ENCODE results near the gene NDEL1. TPM values are rescaled to one million over a fixed set of nuclear protein-coding genes. Genes with fewer than 3 reads are reported as not detected.
A peak's percentile ranks its signal among the peaks of the same experiment; 100 is the strongest.

Gene NDEL1
- polyA plus RNA-seq, 3 donors: 29.8 to 58.3 (median 39.7) TPM

- H3K36me3 ChIP-seq (replicated peaks in 1 of 2; ENCODE audit: control insufficient read depth in 1 of 2, insufficient read depth in 2 of 2, low read length in 2 of 2): peaks cover 71 to 98% of the 10 kb centered on the region in 2 donors
- WGBS (ENCODE audit: insufficient coverage): no CpG with 5 or more reads among the region's 3 CpGs
- Mint-ChIP-seq H3K27me3 (ENCODE audit: low read depth in 3 of 3) (no peaks in the 10 kb centered on the region), H3K4me1 (no peaks in the 10 kb centered on the region), H3K27ac (no peak overlapping the region), H3K9me3 (no peaks in the 10 kb centered on the region), H3K4me3 (no peak overlapping the region), H3K36me3 (peaks cover 83 to 94% of the 10 kb centered on the region in 2 donors)
- no peak overlapping the region for H3K4me2 ChIP-seq (replicated peaks; ENCODE audit: extremely low read depth, low read length, poor library complexity, severe bottlenecking)
- H2AFZ ChIP-seq (ENCODE audit: insufficient read depth, low read depth, low read length, poor library complexity, severe bottlenecking): no peak overlapping the region
- no peak overlapping the region for H3K9ac ChIP-seq (ENCODE audit: insufficient read depth, low read length, poor library complexity, severe bottlenecking)
- H3K9me3 ChIP-seq (replicated peaks in 1 of 2; ENCODE audit: control insufficient read depth in 1 of 2, insufficient read depth in 1 of 2, low read length in 2 of 2): no peaks in the 10 kb centered on the region
- no peaks in the 10 kb centered on the region for H3K27me3 ChIP-seq (ENCODE audit: control insufficient read depth in 2 of 2, insufficient read depth in 2 of 2, low read length in 2 of 2)
- intact Hi-C loops (cut with micrococcal nuclease): no loop called here
- no peak overlapping the region for H3K27ac ChIP-seq (ENCODE audit: low read depth in 1 of 2, low read length in 2 of 2)
- TF ChIP-seq CTCF (IDR thresholded peaks at IDR 0.05): no peak
- no peak for DNase-seq
- H4K20me1 ChIP-seq (ENCODE audit: insufficient read depth, low read length): peaks cover 83% of the 10 kb centered on the region
- H3K4me3 ChIP-seq (replicated peaks in 1 of 3; ENCODE audit: low read depth in 2 of 3, low read length in 3 of 3): no peak overlapping the region
- H3K4me1 ChIP-seq (ENCODE audit: control insufficient read depth in 1 of 2, insufficient read depth in 2 of 2, low read length in 2 of 2): no peaks in the 10 kb centered on the region
- H3K79me2 ChIP-seq (ENCODE audit: insufficient read depth, low read length): peaks cover 24% of the 10 kb centered on the region
Observed at GRCh38 chr17:8468980-8469379, 33.3 kb downstream of the NDEL1 start.

GRCh38 chr17:8469964-8470363 lies 34.3 kb downstream of the NDEL1 start:
- H3K4me3 Mint-ChIP-seq: no peak overlapping the region
- no peaks in the 10 kb centered on the region for H3K9me3 ChIP-seq (replicated peaks in 1 of 2; ENCODE audit: control insufficient read depth in 1 of 2, insufficient read depth in 1 of 2, low read length in 2 of 2)

More at GRCh38 chr17:8469964-8470363, 34.3 kb downstream of the NDEL1 start:
- DNase-seq: no peak
- Mint-ChIP-seq H3K27me3 (ENCODE audit: low read depth in 3 of 3) (no peaks in the 10 kb centered on the region), H3K27ac (peak overlapping the region in 3 of 7 donors; percentile 19 to 50 (median 32)), H3K4me1 (no peaks in the 10 kb centered on the region), H3K36me3 (peaks cover 83 to 94% of the 10 kb centered on the region in 2 donors), H3K9me3 (no peaks in the 10 kb centered on the region)
- Histone ChIP-seq H4K20me1 (ENCODE audit: insufficient read depth, low read length) (peaks cover 73% of the 10 kb centered on the region), H3K79me2 (ENCODE audit: insufficient read depth, low read length) (peaks cover 14% of the 10 kb centered on the region), H3K36me3 (replicated peaks in 1 of 2; ENCODE audit: control insufficient read depth in 1 of 2, insufficient read depth in 2 of 2, low read length in 2 of 2) (peaks cover 71 to 98% of the 10 kb centered on the region in 2 donors), H3K27me3 (ENCODE audit: control insufficient read depth in 2 of 2, insufficient read depth in 2 of 2, low read length in 2 of 2) (no peaks in the 10 kb centered on the region), H3K4me1 (ENCODE audit: control insufficient read depth in 1 of 2, insufficient read depth in 2 of 2, low read length in 2 of 2) (no peaks in the 10 kb centered on the region), H3K4me2 (replicated peaks; ENCODE audit: extremely low read depth, low read length, poor library complexity, severe bottlenecking) (no peak overlapping the region), H3K27ac (ENCODE audit: low read depth in 1 of 2, low read length in 2 of 2) (no peak overlapping the region), H3K4me3 (replicated peaks in 1 of 3; ENCODE audit: low read depth in 2 of 3, low read length in 3 of 3) (no peak overlapping the region), H2AFZ (ENCODE audit: insufficient read depth, low read depth, low read length, poor library complexity, severe bottlenecking) (no peak overlapping the region), H3K9ac (ENCODE audit: insufficient read depth, low read length, poor library complexity, severe bottlenecking) (no peak overlapping the region)
- intact Hi-C loops (cut with micrococcal nuclease): no loop called here
- TF ChIP-seq CTCF (IDR thresholded peaks at IDR 0.05): no peak
- 97% methylated on average over 12 of the region's 12 CpGs for WGBS (ENCODE audit: insufficient coverage)
